HTR-8/SVneo (cell line): Measurements from ENCODE around the gene EEIG2.
"Not testable (repeated sequence)": the region's sequence is repeated elsewhere in the genome, so short reads cannot be mapped to it uniquely, and the experiment has no call there.

Experiments
- DNase-seq: peaks from one replicate; pipeline ENCODE4 v3.0.0; 2011; ENCODE audit warnings: low spot score, mixed read lengths; ENCODE audit not compliant: insufficient read length
- FAIRE-seq: peaks from 2 replicates; lab custom pipeline; 2011; peaks lifted over from hg19 to GRCh38; lab: Jason Lieb, UNC

The EEIG2 gene

DNA sequence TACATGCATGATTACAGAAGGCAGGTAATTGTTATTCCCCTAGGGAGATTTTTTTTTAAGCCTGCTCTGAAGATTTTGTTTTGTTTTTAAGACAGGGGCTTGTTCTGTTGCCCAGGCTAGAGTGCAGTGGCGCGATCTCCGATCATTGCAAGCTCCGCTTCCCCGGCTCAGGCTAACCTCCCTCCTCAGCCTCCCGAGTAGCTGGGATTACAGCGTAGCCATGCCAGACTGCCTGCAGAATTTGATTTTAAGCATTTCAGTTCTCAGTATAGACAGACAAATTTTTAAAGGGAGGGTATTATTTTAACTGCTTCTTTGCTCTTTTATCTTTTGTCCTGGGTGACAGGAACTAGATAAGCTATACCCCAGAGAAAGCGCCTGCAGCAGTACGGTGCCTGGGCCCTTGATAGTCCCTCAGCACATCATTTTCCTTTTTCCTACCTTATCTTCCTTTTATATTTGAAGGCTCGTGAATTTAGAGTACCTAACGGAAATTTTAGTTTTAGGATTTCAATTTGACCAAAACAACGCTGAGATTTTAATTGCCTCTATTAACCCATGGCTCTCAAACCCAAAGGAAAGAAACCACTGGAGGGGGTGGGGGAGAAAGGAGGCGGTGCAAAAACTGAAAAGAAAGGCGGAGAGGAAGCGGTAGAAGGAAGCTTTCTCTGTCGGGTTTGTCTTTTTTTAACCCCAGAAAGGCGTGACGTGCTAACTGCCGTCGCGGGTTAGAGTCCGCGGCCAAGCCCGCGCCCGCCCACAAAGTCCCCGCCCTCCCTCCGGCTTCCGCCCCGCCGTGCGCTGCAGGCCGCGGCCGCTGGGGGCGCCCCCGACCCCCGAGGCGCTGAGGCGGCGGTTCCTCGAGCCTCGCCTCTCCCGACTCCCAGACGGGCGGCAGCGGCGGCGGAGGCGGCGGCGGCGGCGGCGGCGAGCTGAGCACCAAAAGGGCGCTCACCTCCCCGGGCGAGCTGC lies at the start of gene EEIG2:
EEIG2 (plus strand) TSS at position 886 of the 972 bp plus-strand sequence. CDS start 329 bp downstream, outside the sequence.
- FAIRE-seq (no peak), DNase-seq (peak; percentile 53)

DNA sequence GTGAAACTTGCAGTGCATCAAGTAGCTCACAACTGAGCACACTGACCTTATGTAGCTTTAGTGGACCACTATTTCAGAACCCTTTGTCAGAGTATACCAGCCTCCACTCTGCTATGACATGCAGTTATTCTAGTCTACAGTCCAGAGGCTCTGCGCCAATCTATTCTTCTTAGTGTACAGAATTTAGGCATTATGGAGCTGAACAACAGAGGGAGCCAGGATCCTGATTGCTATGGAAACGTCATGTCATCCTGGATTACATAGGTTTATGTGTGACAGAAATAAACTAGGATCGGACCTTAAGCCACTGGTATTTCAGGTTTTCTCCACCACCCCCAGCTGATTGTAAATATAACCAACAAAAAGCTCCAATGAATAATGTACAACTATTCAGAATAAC lies 48.1 kb upstream of the EEIG2 start:
- DNase-seq (no peak), FAIRE-seq (no peak)

DNA sequence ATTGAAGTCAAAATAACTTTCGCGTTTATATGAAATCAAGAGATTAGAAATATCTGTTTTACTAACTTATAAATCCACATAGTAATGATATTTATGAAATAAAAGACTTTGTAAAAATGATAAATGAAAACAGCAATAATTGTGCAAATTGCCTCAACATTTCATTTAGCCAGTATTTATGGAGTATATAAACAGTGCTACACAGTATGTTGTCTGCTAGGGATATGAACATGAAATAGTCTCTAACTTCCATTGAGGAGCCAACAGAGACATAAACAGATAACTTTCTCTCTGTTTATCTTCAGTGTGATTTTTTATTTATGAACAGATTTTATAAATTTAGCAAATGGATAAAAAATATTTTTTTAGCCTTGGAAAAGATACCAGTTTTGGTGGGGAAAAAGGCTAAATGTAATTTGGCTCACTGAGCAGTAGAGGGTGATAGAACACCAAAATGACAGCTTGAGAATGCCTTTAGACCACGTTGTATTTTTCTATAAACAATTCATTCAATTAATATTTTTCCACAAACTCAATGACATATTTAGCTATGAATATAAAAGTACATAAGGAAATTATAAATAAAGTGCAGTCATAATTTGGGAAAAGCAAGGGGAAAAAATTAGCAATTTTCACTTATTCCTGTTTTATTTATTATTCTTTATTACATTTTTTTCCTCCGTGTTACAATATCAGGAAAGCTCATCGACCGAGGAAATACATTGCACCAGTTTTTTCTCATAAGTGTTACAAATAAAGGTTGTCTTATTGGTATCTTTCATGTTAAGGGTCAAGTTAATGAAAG lies 47.5 kb upstream of the EEIG2 start:
- no peak for FAIRE-seq
- DNase-seq: no peak

DNA sequence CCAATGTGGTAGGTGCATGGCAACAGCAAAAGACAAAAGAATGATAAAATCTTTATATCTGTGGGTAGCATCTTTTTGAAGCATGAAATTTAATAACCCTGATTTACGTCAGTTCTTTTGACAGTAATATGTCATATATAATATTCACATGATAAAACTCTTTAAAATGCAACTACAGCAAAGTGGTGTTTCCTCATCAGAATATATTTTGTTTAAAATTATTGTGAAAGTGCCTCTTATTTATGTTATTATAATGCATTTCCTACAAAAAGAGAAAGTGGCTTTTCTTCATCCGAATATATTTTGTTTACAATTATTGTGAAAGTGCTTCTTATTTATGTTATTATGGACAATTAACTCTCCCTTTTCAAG lies 46.9 kb upstream of the EEIG2 start:
- no peak for DNase-seq
- FAIRE-seq: no peak

DNA sequence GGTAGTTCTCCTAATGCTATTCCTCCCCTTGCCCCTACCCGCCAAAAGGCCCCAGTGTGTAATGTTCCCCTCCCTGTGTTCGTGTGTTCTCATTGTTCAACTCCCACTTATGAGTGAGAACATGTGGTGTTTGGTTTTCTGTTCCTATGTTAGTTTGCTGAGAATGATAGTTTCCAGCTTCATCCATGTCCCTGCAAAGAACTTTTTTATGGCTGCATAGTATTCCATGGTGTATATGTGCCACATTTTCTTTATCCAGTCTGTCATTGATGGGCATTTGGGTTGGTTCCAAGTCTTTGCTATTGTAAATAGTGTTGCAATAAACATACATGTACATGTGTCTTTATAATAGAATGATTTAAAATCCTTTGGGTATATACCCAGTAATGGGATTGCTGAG lies 46.0 kb upstream of the EEIG2 start:
- FAIRE-seq, DNase-seq: not testable (repeated sequence)

DNA sequence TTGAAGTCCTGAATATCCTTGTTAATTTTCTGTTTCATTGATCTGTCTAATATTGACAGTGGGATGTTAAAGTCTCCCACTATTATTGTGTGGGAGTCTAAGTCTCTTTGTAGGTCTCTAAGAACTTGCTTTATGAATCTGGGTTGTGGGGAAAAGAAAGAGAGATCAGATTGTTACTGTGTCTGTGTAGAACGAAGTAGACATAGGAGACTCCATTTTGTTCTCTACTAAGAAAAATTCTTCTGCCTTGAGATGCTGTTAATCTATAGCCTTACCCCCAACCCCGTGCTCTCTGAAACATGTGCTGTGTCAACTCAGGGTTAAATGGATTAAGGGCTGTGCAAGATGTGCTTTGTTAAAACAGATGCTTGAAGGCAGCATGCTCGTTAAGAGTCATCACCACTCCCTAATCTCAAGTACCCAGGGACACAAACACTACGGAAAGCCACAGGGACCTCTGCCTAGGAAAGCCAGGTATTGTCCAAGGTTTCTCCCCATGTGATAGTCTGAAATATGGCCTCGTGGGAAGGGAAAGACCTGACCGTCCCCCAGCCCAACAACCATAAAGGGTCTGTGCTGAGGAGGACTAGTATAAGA lies 42.5 kb upstream of the EEIG2 start:
- FAIRE-seq, DNase-seq: not testable (repeated sequence)

DNA sequence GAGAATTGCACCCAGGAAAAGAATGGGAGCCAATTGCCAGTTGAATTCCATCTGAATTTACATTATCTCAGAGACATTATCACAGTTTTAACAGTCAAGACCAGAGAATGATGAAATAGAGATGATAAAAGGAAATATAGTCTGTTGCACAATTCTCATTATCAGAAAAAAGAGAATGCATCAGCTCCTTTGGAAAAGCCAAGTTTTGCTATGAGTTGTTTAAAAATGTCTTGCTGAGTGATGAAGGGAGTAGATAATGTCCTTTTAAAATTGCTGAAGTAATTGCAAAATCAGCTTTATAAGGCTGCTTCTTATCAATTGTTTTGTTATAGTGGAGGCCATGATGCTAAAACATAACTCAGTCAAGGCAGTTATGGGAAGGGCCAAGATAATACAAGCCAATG lies 37.9 kb upstream of the EEIG2 start:
- FAIRE-seq: no peak

DNA sequence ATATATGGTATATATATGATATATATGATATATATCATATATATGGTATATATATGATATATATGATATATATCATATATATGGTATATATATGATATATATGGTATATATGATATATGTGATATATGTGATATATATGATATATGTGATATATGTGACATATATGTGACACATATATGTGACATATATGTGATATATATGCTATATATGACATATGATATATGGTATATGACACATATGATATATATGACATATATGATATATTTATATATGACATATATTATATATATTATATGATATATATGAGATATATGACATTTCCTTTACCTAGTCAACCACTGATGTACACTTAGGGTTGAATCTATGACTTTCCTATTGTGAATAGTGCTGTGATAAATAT lies 36.1 kb upstream of the EEIG2 start:
- no peak for FAIRE-seq
- no peak for DNase-seq

More for the DNA sequence above, 37.9 kb upstream of the EEIG2 start:
- no peak for DNase-seq

DNA sequence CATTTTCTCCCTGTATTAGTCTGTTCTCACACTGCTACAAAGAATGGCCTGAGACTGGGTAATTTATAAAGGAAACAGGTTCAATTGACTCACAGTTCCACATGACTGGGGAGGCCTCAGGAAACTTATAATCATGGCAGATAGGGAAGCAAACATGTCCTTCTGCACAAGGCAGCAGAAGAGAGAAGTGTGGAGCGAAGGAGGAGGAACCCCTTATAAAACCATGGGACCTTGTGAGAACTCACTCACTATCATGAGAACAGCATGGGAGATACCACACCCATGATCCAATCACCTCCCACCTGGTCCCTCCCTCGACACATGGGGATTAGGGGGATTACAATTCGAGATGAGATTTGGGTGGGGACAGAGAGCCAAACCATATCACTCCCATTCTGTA lies 35.2 kb upstream of the EEIG2 start:
- DNase-seq (no peak), FAIRE-seq (no peak)

DNA sequence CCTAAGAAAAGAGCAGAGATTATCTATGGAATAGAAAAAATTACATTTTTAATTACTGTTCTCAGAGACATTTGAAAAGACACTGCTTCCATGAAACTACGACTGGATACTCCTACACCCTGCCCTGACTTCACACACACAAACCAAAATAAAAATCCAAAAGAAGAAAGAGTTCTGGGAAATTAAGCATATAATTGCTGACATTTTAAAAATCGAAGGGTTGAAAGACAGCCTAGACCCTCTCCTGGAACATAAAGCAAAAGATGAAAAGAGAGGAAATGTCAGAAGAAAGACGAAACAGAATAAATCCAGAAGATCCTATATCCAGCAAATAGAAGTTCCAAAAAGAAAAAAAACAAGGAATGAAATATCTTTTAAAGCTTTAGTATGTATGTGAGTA lies 32.8 kb upstream of the EEIG2 start:
- DNase-seq: no peak
- no peak for FAIRE-seq

DNA sequence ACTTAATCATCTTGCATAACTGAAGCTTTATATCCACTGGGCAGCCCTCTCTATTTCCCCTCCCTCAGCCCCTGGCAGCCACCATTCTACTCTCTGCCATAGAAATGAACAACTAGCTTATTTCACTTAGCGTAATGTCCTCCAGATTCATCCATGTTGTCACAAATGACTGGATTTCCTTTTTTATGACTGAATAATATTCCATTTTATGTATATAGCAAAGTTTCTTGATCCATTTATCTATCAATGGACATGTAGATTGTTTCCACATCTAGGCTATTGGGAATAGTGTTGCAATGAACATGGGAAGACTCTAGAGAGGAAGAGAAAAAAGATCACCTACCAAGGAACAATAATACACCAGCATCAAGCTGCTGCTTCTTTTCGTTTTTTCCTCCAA lies 32.1 kb upstream of the EEIG2 start:
- DNase-seq: no peak
- FAIRE-seq: no peak

DNA sequence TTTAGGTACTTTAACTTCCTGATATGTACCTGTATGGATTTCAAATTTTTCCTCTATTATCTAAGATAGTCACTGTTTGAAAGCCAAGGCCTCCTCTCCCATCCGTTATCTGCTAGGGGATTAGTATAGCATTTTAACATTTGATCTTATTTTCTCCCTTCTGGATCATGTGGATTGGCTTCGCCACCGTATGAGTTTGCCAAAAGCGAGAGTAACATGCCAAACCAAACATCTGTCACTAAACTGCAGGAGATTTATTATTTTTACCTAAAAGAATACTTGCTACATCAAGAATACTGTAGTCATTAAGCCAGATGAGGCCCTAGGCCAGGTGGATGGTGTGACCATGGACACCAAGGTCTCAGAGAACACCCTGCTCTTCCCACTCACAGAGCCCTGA lies 28.5 kb upstream of the EEIG2 start:
- DNase-seq (no peak), FAIRE-seq (no peak)

DNA sequence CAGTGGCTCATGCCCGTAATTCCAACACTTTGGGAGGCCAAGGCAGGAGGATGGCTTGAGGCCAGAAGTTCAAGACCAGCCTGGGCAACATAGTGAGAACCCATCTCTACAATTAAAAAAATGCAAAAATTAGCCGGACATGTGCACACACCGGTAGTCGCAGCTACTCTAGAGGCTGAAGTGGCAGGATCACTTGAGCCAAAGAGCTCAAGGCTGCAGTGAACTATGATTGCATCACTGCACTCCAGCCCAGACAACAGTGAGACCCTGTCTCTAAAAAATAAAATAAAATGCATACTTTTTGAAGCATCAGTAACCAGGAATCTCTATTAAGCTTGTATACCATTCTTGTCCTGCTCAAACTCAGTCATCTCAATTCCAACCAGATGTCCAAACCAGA lies 27.2 kb upstream of the EEIG2 start:
- FAIRE-seq: no peak
- DNase-seq: no peak

DNA sequence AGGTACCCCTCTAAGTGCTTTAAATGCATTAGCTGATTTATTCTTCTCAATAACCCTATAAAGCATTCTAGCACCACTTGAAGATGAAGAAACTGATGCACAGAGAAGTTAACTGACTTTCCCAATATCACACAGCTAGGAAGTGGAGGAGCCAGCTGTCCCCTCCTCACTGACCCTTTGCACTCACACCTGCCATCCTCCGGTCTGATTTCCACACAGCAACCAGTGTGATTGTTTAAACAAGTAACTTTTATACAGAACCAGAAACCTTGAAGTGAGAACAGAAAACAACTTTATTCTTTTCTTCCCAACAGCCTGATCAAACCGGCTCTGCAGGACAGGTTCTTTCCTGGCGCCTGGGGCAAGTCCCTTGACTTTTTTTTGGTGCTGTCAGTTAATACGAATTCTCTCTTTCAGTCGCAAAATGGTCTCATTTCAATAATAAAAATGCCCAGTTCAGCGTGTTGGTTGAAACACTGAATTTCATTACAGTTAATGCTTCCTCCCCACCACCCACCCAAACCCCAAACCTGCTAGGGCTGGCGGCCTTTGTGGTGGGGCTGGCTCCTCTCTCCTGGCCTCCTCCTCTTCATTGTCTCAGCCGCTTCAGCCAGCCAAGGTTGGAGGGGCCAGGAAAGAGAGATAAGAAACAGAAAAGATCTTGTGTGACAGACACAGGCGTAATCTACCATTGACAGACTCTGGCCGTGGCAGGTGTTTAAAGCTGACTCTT lies 26.4 kb upstream of the EEIG2 start:
- DNase-seq: no peak
- FAIRE-seq: no peak

DNA sequence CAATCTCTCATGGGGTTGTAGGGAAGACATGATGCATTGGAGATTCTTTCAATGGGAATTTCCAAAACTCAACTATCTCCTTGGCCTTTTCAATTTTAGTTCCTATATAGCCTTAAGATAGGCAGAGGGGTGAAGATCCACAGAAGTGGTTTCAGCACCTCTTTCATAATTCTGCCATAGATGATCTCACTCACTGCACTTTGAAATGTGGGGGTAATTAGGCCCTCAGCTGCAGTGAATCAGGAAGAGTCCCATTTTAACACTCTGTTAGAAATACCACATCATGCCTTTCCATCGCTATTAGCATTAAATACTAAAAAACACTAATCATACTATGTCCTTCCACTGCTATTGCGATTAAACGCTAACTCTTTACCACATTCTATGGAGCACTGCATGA lies 25.1 kb upstream of the EEIG2 start:
- DNase-seq (no peak), FAIRE-seq (no peak)

DNA sequence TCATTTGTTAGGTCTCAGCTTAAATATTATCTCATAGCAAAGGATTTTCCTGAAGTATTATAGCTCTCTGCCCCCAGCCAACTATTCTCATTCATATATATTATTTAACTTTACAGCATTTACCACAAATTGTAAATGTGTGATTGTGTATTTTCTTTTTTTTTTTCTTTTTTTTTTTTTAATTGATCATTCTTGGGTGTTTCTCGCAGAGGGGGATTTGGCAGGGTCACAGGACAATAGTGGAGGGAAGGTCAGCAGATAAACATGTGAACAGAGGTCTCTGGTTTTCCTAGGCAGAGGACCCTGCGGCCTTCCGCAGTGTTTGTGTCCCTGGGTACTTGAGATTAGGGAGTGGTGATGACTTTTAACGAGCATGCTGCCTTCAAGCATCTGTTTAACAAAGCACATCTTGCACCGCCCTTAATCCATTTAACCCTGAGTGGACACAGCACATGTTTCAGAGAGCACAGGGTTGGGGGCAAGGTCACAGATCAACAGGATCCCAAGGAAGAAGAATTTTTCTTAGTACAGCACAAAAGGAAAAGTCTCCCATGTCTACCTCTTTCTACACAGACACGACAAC lies 24.5 kb upstream of the EEIG2 start:
- not testable (repeated sequence) for FAIRE-seq, DNase-seq

DNA sequence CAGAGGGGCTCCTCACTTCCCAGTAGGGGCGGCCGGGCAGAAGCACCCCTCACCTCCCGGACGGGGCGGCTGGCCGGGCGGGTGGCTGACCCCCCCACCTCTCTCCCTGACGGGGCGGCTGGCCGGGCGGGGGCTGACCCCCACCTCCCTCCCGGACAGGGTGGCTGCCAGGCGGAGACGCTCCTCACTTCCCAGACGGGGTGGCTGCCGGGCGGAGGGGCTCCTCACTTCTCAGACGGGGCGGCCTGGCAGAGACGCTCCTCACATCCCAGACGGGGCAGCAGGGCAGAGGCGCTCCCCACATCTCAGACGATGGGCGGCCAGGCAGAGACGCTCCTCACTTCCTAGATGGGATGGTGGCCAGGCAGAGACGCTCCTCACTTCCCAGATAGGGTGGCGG lies 23.9 kb upstream of the EEIG2 start:
- not testable (repeated sequence) for DNase-seq, FAIRE-seq

DNA sequence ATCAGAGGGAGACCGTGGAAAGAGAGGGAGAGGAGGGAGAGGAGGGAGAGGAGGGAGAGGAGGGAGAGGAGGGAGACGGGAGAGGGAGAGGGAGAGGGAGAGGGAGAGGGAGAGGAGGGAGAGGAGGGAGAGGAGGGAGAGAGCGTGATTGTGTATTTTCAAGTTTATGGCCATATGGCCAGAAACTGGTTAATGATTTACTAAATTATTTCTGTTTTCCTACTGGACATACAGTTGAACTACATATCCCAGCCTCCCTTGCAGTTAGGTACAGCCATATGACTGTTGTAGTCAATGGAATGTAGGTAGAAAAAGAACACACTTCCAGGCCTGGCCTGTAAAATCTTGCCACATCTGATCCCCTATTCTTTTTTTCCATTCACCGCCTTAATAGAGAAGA lies 23.1 kb upstream of the EEIG2 start:
- not testable (repeated sequence) for FAIRE-seq, DNase-seq

DNA sequence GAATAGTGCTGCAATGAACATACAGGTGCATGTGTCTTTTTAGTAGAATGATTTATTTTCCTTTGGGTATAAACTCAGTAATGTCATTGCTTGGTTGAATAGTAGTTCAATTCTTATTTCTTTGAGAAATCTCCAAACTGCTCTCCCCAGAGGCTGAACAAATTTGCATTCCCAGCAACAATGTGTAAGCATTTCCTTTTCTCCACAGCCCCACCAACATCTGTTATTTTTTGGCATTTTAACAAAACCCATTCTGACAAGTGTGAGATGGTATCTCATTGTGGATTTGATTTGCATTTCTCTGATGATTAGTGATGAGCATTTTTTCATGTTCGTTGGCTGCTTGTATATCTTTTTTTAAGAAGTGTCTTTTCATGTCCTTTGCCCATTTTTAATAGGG lies 21.9 kb upstream of the EEIG2 start:
- DNase-seq (no peak), FAIRE-seq (no peak)

DNA sequence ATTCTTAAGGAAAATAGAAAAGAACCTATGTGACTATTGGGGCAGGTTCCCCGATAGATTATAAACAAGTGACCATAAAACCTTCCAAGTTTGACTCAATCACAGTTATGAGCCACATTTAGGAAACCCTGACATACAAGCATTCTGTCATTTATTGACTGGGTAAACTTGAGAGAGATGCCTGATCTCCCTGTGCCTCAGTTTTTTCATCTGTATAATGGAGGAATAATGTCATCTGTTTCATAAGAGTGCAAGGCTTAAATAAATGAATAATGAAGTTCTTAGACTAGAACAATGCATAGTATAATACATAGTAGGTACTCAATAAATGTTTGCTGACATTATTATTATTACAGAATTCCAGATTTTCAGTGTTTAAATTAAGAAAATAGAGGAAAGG lies 18.9 kb upstream of the EEIG2 start:
- DNase-seq (no peak), FAIRE-seq (no peak)
